NCI-H2227 treated with DMSO at 0.1 percent for 48 hours (cell line): ENCODE results near the gene TECR.

Source experiments
- DNase-seq: peaks from one replicate; lab custom pipeline; 2025; lab: John Stamatoyannopoulos, UW

Gene TECR

GRCh38 chr19:14507704-14508542, 21.5 kb upstream of the TECR start:
- DNase-seq = no peak

GRCh38 chr19:14510311-14511228, 18.8 kb upstream of the TECR start:
- DNase-seq = no peak

- no peak for DNase-seq
These were observed 18.2 kb upstream of the TECR start for GRCh38 chr19:14511229-14511593.

DNA sequence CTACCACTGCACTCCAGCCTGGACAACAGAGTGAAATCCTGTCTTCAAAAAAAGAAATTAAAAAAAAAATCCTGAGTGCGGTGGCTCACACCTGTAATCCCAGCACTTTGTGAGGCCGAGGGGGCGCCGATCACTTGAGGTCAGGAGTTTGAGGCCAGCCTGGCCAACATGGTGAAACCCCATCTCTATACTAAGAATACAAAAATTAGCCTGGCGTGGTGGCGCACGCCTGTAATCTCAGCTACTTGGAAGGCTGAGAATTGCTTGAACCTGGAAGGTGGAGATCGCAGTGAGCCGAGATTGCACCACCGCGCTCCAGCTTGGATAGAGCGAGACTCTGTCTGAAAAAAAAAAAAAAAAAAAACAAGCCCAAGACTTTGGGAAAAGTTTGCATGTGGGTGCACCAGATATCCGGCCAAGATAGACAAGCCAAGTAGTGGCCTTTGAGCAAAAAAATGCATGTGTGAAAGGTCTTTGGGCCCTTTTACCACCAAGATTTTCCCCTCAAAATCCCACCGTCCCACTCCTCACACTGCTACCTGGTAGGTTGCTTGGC, 16.9 kb upstream of the TECR start:
- no peak for DNase-seq

- DNase-seq = no peak
These were observed 15.1 kb upstream of the TECR start for GRCh38 chr19:14514215-14514863.

DNA sequence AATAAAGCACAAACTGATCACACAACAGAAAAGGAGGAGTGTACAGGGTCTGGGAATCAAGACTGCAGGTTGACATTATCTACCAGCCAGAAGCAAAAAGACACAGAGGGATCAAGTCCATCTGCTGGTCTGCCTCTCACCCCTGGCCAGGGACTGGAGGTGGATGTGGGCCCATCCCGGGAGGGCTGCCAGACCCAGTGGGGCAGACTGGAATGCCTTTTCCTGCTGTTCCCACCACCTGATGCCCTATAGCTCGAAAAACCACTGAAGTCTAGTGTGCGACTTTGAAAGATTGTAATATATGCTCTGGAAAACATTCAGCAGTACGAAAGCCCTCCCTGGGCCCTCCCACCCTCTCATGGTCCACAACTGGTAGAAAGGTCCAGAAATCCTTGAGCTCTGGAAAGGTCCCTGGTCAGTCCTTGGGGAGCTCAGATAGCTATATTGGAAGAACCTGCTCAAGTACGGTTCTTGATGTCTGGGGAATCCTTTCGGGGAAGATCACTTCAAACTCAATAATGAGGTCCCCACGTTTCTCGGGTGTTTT, 13.8 kb upstream of the TECR start:
- no peak for DNase-seq

DNA sequence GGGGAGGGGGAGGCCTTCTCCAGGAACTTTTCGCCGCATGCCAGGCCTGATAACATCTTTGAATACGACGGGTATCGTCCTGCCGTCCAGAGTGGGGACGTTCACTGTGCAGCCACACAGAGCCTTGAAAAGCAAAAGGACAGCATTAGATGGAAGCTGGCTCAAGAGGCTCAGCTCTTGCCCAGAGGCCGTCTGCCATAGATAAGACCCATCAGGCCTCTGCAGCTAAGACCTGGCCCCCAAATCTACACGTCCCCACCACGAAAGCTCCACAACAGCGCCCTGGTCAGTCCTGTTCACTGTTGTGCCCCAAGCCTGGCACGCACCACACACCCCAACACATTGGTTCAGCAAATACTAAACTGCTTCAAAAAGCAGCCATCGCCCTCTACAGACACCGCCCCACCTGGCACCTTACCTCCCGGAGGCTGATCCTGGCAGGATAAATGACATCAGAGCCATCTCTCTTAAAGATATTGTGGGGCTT, 13.3 kb upstream of the TECR start:
- DNase-seq = no peak

DNA sequence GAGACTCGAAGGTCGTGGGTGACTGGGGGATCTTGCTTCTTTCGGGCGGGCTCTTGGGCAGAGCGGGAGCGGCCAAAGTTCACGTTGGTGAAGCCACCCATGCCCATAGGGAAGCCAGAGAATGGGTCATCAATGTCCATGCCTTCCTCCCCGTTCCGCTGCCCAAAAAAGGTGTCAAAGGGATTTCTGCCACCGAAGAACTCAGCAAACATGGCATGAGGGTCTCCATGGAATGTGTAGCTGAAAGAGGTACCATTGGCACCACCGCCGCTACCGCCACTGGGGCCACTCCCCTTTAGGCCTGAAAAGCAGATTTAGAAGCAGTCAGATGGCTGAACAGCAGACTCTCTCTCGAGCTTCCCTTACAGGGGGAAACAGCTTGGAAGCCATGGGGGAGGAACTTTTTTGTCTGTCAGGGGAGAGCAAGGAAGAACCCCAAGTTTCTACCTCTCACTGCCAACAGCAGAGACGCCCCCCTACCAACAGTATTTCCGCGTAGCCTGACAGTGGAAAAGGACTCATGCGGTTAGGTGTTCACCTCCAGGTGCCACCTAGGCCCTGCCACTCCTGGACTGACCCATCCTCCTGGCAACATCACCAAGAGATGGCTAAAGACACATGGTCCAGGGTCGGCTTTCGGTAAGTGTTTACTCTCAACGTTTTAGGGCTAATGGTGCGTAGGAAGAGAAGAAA, 12.5 kb upstream of the TECR start:
- no peak for DNase-seq

GRCh38 chr19:14517446-14517839, 12.0 kb upstream of the TECR start:
- no peak for DNase-seq

DNA sequence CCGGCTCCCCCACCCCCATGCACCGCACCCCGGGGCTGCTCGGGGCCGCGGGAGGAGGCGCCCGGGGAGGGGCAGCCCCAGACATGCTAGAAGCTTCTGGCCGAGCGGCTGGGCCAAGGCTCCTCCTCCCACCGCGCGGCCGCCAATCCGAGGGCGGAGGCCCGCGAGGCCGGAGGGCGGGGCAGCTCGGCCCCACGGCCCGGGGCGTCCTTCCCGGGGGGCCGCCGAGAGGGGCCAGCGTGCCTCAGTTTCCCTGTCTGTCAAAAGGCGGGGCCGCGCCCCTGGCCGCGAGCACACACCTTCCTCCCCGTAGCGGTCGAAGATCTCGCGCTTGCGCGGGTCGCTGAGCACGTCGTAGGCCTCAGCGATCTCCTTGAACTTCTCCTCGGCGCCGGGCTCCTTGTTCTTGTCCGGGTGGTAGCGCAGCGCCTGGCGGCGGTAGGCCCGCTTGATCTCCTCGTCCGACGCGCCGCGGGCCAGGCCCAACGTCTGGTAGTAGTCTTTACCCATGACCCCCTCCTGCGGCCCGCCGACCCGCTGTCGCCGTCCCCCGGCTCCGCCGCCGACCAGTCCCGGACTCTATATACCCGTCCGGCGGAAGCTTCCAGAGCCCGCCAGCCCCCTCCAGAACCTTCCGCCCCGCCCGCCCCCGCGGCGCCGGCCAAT, 11.4 kb upstream of the TECR start, which contains the start of gene DNAJB1:
DNAJB1 (minus strand) TSS at position 558 of the 666 bp plus-strand sequence; CDS start at position 510, 48 bp downstream.
- DNase-seq = peak; percentile 43

DNA sequence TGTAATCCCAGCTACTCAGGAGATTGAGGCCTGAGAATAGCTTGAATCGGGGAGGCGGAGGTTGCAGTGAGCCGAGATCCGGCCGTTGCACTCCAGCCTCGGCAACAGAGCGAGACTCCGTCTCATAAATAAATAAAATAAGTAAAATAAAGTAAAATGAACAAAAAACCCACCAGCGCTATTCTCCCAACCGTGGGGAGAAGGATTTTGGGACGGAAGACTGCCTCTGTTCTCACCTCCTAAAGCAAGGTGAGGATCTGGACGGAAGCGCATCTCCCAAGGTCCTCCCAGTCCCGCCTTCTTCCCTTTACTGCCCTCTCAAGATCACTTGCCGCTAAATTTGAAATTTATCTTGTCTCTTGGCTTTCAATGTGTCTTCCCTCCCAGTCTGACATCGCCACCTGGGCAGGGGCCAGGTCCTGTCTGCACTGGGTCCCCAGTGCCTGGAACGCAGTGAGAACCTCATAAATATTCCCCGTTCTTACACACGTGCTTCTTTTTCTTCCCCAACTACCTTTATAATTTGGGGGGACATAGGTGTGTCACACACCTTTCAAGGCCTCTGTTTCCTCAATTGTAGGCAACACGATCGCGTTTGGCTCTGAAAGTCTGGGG, 10.0 kb upstream of the TECR start:
- DNase-seq = no peak

DNA sequence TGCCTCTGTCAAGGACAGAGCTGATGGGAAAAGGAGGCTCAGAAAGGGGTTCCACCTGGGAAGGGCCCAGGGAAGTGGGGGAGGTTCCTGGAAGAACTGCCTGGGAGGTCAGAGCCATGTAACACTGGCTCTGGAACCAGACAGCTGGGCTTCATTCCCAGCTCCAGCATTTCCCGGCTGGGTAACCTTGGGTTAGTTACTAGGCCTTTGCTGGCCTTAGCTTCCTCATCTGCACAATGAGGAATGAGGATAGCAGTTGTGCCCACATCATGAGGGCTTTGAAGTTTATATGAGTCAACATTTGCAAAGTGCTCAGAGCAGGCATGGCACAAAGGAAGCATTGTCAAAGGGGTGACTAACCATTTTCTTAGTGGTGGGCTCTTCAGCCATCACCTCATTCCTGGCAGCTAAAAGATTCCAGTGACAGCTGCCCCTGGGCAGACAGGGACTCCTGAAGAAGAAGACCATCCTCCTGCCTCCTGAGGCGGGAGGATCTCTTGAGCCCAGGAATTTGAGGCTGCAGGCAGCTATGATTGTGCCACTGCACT, 9.5 kb upstream of the TECR start:
- no peak for DNase-seq

DNA sequence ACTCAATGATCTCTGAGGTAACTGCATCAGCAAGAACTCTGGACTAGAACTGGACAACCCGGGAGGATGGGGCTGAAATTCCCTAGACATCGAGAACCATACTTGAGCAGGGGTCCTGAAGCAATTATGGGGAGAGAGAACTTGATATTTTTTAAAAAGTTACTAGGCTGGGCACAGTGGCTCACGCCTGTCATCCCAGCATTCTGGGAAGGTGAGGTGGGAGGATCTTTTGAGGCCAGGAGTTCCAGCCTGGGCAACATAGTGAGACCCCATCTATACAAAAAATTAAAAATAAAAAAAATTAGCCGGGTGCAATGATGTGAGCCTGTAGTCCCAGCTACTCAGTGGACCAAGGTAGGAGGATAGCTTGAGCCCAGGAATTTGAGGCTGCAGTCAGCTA, 8.9 kb upstream of the TECR start:
- no peak for DNase-seq

GRCh38 chr19:14525729-14526128, 3.7 kb upstream of the TECR start:
- no peak for DNase-seq

DNA sequence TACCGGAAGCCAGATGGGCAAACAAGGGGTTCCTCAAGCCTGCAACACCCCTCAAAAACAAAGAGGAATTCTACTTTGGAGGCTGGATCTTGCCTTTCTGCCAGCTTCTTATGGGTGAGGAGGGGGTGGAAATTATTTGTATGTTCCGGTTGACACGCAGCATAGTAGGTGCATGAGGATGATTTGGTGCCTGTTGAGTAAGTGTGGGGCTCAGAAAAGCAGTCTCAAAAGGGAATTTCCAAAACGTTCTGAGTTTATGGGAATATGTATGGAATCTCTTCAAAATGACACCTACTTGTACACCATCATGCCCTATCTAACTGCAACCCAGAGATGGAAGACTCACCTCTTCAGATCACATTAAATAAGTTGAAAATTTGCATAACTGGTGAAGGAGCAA, 3.0 kb upstream of the TECR start:
- no peak for DNase-seq

DNA sequence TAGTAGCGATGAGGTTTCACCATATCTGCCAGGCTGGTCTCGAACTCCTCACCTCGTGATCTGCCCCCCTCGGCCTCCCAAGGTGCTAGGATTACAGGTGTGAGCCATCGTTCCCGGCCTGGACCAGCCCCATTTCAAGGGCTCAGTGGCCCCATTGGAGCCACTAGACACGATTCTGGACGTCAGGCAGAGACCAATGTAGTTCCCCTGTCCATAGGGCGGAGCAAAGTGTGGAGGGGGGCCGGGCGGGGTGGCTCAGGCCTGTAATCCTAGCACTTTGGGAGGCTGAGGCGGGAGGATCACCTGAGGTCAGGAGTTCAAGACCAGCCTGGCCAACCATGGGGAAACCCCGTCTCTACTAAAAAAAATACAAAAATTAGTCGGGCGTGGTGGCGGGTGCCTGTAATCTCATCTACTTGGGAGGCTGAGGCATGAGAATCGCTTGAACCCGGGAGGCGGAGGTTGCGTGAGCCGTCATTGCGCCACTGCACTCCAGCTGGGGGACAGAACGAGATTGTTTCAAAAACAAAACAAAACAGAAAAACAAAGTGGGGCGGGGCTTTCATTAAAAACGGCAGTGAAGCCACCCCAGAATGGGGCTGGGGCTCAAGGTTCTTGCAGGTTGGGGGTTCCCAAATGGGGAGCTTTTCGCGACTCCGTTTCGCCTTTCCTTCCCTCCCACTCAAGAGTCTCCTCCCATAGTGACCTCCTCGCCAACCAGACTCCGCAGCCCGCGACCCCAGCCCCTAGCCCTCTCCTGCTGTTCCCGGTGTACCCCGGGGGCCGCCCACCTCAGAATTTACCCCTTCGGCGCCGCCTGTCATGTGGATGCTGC, 758 bp upstream of the TECR start:
- DNase-seq = no peak

DNA sequence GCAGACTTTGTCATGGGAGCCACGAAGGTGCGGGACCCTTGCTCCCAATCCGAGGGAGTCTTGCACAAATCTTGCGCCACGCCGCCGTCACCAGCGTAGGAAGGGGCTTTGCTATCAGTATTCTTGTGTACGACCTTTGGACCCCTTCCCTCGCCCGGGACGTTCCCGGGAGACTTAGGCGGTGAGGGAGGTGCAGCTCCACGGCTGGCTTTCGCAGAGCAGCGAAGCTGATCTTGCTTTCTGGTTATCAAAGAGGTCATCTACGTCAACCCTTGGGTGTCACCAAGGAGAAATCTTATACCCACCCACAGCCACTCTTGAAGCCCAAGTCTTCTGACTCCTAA, 583 bp downstream of the TECR start:
- DNase-seq = no peak

DNA sequence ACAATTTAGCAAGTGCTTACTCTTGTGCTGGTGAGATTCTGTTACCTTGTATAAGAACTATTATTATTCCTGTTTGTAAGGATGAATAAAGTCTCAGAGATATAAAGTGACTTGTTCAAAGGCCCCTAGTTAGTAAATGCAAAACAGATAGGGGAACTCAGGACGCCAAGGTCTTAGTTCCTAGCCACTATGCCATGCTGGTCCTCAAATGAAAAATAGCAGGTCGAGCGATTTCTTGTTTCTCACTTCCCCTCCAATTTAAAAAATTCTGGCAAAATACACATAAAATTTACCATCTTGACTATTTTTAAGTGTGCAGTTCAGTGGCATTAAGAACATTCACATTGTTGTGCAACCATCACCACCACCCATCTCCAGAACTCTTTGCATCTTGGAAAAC, 1.1 kb downstream of the TECR start:
- DNase-seq = no peak

- DNase-seq = no peak
These were observed 4.1 kb downstream of the TECR start for GRCh38 chr19:14533450-14533849.
